Smooth muscle cell (in vitro differentiated cells): ENCODE measurements around the gene IZUMO4. TPM values are rescaled to one million over a fixed set of nuclear protein-coding genes. Genes with fewer than 3 reads are reported as not detected.

Source experiments
- DNase-seq: peaks from one replicate; lab custom pipeline; 2025; ENCODE audit not compliant: unreplicated experiment; lab: John Stamatoyannopoulos, UW
- H2AFZ ChIP-seq: fragments of 200-600 bp; sonication (generic); 2 replicates; pipeline ENCODE4 v1.6.0; 2016; ENCODE audit warnings: antibody characterized with exemption, low read depth, mild to moderate bottlenecking
- H3F3A ChIP-seq: fragments of 200-600 bp; sonication (generic); 2 replicates; pipeline ENCODE4 v1.6.0; 2017; ENCODE audit warnings: antibody characterized with exemption, low read depth
- H3K27ac ChIP-seq: fragments of 200-600 bp; sonication (generic); 2 replicates; pipeline ENCODE4 v1.5.1; 2016; ENCODE audit warnings: low read depth, mild to moderate bottlenecking
- H3K27me3 ChIP-seq: fragments of 200-600 bp; sonication (generic); 2 replicates; pipeline ENCODE4 v1.6.1; 2016; ENCODE audit warnings: low read depth, mild to moderate bottlenecking
- H3K36me3 ChIP-seq: fragments of 200-600 bp; sonication (generic); 2 replicates; pipeline ENCODE4 v1.5.1; 2016; ENCODE audit warnings: low read depth
- H3K4me1 ChIP-seq: fragments of 200-600 bp; sonication (generic); 2 replicates; pipeline ENCODE4 v1.5.1; 2016; ENCODE audit warnings: low read depth
- H3K4me2 ChIP-seq: fragments of 200-600 bp; sonication (generic); 2 replicates; pipeline ENCODE4 v1.6.0; 2016; ENCODE audit warnings: mild to moderate bottlenecking
- H3K4me3 ChIP-seq: fragments of 200-600 bp; sonication (generic); 2 replicates; pipeline ENCODE4 v1.5.1; 2016; ENCODE audit warnings: mild to moderate bottlenecking
- H3K79me2 ChIP-seq: fragments of 200-600 bp; sonication (generic); 2 replicates; pipeline ENCODE4 v1.6.0; 2016; ENCODE audit warnings: low read depth, mild to moderate bottlenecking
- H3K9ac ChIP-seq: fragments of 200-600 bp; sonication (generic); 2 replicates; pipeline ENCODE4 v1.6.0; 2016; ENCODE audit warnings: low read depth
- H3K9me3 ChIP-seq: fragments of 200-600 bp; sonication (generic); replicated peaks from 2 replicates; pipeline ENCODE4 v1.5.1; 2016; ENCODE audit warnings: low read depth
- H4K20me1 ChIP-seq: fragments of 200-600 bp; sonication (generic); 2 replicates; pipeline ENCODE4 v1.6.0; 2016; ENCODE audit warnings: low read depth
- CTCF ChIP-seq: fragments of 200-600 bp; sonication (generic); IDR thresholded peaks from 2 replicates; pipeline ENCODE4 v1.5.1; 2017; ENCODE audit warnings: borderline replicate concordance, mild to moderate bottlenecking, antibody characterized with exemption; ENCODE audit not compliant: insufficient read depth, poor library complexity, severe bottlenecking
- WGBS: methylation state at CpG from one replicate; pipeline ENCODE4 v1.1.7; 2016; ENCODE audit warnings: low lambda C conversion rate; 5-methylcytosine and 5-hydroxymethylcytosine counted together
- polyA plus RNA-seq: library from polyadenylated mRNA; unstranded; fragments of >200 nt; fragmentation: Nextera tagmentation; extraction: Ambion mirVana; gene quantifications from 2 replicates; pipeline ENCODE4 v1.2.1, GENCODE V29; 2016
- total RNA-seq: library from RNA; depleted of rRNA; stranded (reverse); fragments of >200 nt; gene quantifications from 2 replicates; pipeline ENCODE4 v1.2.3, GENCODE V29; 2014

The IZUMO4 gene
- total and polyA plus RNA-seq, 2 experiments from 2014 or later = 0.48 to 1.6 TPM

DNA sequence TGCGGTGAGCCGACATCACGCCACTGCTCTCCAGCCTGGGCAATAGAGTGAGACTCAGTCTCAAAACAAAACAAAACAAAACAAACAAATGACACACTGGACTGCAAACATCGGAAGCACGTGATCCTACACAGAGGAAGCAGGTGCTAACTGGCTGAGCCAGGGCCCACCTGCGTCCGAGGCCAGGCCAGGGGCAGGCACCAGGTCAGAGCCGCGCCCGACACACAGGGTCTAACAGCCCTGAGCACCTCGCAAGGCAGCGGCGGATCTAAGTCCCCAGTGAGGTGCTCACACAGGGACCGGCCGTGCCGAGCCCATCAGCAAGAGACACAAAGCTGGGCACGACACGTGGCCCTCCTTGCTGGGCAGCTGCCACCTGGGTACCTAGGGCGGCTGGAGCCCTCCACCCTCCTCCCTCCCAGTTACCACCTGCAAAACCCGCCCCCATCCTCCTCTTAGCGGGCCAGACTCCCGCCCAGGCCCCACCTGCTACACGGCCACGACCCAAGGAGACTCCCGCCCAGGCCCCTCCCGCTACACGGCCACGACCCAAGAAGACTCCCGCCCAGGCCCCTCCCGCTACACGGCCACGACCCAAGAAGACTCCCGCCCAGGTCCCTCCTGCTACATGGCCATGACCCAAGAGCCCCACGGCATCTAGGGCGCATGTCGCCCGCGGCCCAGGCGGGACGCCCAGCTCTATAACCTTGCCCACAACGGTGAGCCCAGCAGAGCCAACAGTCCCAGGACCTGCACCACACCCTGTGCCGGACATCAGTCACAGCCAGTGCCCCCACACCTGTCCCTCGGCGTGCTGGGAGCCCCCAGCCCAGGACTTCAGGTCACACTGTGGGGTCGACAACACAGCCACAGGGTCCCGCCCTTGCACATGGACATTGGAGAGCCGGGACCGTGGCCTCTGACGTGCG, 39.0 kb downstream of the IZUMO4 start:
- Histone ChIP-seq H3K4me2 (no peak overlapping the region), H2AFZ (no peak overlapping the region), H3K9ac (no peak overlapping the region), H3K4me1 (no peaks in the 10 kb centered on the region), H3K79me2 (peaks cover 76% of the 10 kb centered on the region), H3K4me3 (no peak overlapping the region), H3K9me3 (no peaks in the 10 kb centered on the region), H3F3A (no peaks in the 10 kb centered on the region), H4K20me1 (peaks cover 99% of the 10 kb centered on the region), H3K36me3 (no peaks in the 10 kb centered on the region), H3K27me3 (no peaks in the 10 kb centered on the region), H3K27ac (no peak overlapping the region)
- no peak for DNase-seq
- WGBS = 98% methylated on average over 37 of the region's 50 CpGs
- no peak for TF ChIP-seq CTCF

- no peak overlapping the region for H3K27ac ChIP-seq
- no peak overlapping the region for H2AFZ ChIP-seq
- no peaks in the 10 kb centered on the region for H3K27me3 ChIP-seq
- DNase-seq = no peak
- peaks cover 87% of the 10 kb centered on the region for H3K79me2 ChIP-seq
- no peaks in the 10 kb centered on the region for H3F3A ChIP-seq
- no peaks in the 10 kb centered on the region for H3K9me3 ChIP-seq
- no peaks in the 10 kb centered on the region for H3K4me1 ChIP-seq
- H3K9ac ChIP-seq = no peak overlapping the region
- no peaks in the 10 kb centered on the region for H3K36me3 ChIP-seq
- no peak overlapping the region for H3K4me3 ChIP-seq
- H3K4me2 ChIP-seq = no peak overlapping the region
- 96% methylated on average over 23 of the region's 23 CpGs for WGBS
- TF ChIP-seq CTCF = no peak
- peaks cover 100% of the 10 kb centered on the region for H4K20me1 ChIP-seq
Observed at GRCh38 chr19:2136796-2137195, 40.1 kb downstream of the IZUMO4 start.

- H4K20me1 ChIP-seq = peaks cover 100% of the 10 kb centered on the region
- H3K4me3 ChIP-seq = no peak overlapping the region
- H3K4me2 ChIP-seq = no peak overlapping the region
- no peak overlapping the region for H3K9ac ChIP-seq
- WGBS = 96% methylated on average over 23 of the region's 23 CpGs
- no peak overlapping the region for H3K27ac ChIP-seq
- no peaks in the 10 kb centered on the region for H3K4me1 ChIP-seq
- no peak overlapping the region for H2AFZ ChIP-seq
- peaks cover 93% of the 10 kb centered on the region for H3K79me2 ChIP-seq
- H3K36me3 ChIP-seq = no peaks in the 10 kb centered on the region
- H3K27me3 ChIP-seq = no peaks in the 10 kb centered on the region
- TF ChIP-seq CTCF = no peak
- no peak for DNase-seq
- H3K9me3 ChIP-seq = no peaks in the 10 kb centered on the region
- no peaks in the 10 kb centered on the region for H3F3A ChIP-seq
Observed at GRCh38 chr19:2138061-2138728, 41.5 kb downstream of the IZUMO4 start.
